ENCODE results near the gene DUXB. TPM values are rescaled to one million over a fixed set of nuclear protein-coding genes. Genes with fewer than 3 reads are reported as not detected.

The DUXB gene
- total RNA-seq, 1 donor from 2014 or later = not detected

- no peak for DNase-seq (ENCODE audit: low read depth)
- TF ChIP-seq CTCF (conservative IDR thresholded peaks at IDR 0.05; ENCODE audit: low read depth, low read length) = no peak
- H3K4me3 ChIP-seq (ENCODE audit: low read depth, low read length) = no peak overlapping the region
Observed at GRCh38 chr16:75710344-75710743, 9.1 kb upstream of the DUXB start.

- TF ChIP-seq CTCF (conservative IDR thresholded peaks at IDR 0.05; ENCODE audit: low read depth, low read length) = no peak
- H3K4me3 ChIP-seq (ENCODE audit: low read depth, low read length) = no peak overlapping the region
Observed at GRCh38 chr16:75703306-75703705, 2.0 kb upstream of the DUXB start.

GRCh38 chr16:75702242-75702641, 981 bp upstream of the DUXB start:
- TF ChIP-seq CTCF (conservative IDR thresholded peaks at IDR 0.05; ENCODE audit: low read depth, low read length) = no peak
- DNase-seq (ENCODE audit: low read depth) = no peak
- H3K4me3 ChIP-seq (ENCODE audit: low read depth, low read length) = no peak overlapping the region

More at GRCh38 chr16:75703306-75703705, 2.0 kb upstream of the DUXB start:
- DNase-seq (ENCODE audit: low read depth) = no peak

GRCh38 chr16:75697571-75697970, 3.7 kb downstream of the DUXB start:
- DNase-seq (ENCODE audit: low read depth) = no peak
- H3K4me3 ChIP-seq (ENCODE audit: low read depth, low read length) = no peak overlapping the region
- TF ChIP-seq CTCF (conservative IDR thresholded peaks at IDR 0.05; ENCODE audit: low read depth, low read length) = no peak

GRCh38 chr16:75695708-75696107, 5.6 kb downstream of the DUXB start:
- no peak overlapping the region for H3K4me3 ChIP-seq (ENCODE audit: low read depth, low read length)
- TF ChIP-seq CTCF (conservative IDR thresholded peaks at IDR 0.05; ENCODE audit: low read depth, low read length) = peak; percentile 21
- DNase-seq (ENCODE audit: low read depth) = no peak

GRCh38 chr16:75687361-75687760, 13.9 kb downstream of the DUXB start:
- H3K4me3 ChIP-seq (ENCODE audit: low read depth, low read length) = no peak overlapping the region
- TF ChIP-seq CTCF (conservative IDR thresholded peaks at IDR 0.05; ENCODE audit: low read depth, low read length) = no peak
- DNase-seq (ENCODE audit: low read depth) = no peak

- H3K4me3 ChIP-seq (ENCODE audit: low read depth, low read length) = no peak overlapping the region
- no peak for TF ChIP-seq CTCF (conservative IDR thresholded peaks at IDR 0.05; ENCODE audit: low read depth, low read length)
- no peak for DNase-seq (ENCODE audit: low read depth)
Observed at GRCh38 chr16:75682308-75682707, 19.0 kb downstream of the DUXB start.

All from epithelial cell of proximal tubule (primary cell).